ENCODE measurements around the gene PRKCG. TPM values are rescaled to one million over a fixed set of nuclear protein-coding genes. Genes with fewer than 3 reads are reported as not detected.
"Not testable (repeated sequence)": the region's sequence is repeated elsewhere in the genome, so short reads cannot be mapped to it uniquely, and the experiment has no call there.

PRKCG gene
- total RNA-seq: 0.13 TPM in 1 of 2 replicates, not detected in the other

DNA sequence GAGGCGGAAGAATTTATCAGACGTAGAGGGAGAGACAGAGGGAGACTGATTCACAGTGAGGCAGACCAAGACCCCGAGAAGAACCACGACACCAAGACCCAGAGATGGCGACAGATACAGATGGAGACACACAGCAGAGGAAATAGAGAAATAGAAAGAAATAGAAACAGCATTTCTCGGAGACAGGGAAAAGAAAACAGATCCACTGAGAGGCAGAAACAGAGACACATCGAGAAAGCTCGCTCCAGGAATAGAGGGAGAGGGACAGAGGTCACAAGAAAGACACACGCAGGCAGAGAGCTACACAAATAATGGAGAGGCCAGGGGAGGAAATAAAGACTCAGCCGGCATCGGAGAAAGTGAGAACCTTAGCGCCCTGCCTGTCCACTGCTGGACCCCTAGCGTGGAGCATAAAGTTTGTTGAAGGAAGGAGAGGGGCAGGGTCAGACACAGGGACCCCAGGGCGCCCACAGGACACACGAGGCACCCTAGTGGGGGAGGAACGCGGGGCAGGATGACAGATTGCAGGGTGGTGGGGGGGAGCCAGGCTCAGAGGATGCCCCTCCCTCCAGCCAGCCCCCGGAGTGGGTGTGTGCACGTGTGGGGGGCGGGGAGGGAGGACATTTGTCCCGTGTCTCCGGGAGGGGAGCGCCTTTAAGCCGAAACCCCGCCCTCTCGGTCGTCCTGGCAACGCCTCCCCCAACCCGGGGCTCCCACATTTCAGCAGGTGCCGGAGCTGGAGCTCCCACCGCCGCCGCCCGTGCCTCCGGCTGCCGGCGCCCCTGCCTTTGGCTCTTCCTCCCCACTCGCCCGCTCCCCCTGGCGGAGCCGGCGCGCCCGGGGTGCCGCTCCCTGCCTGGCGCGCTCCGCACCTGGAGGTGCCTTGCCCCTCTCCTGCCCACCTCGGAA lies at the start of gene PRKCG:
Gene PRKCG (plus strand): TSS at position 716 of the 909 bp plus-strand sequence. CDS start 298 bp downstream, outside the sequence.
- Histone ChIP-seq H3K27me3 (ENCODE audit: control insufficient read depth, insufficient read depth, low read length) (peaks cover 45% of the 10 kb centered on the region), H3K36me3 (ENCODE audit: control insufficient read depth, insufficient read depth, low read length) (no peaks in the 10 kb centered on the region), H3K4me3 (ENCODE audit: low read depth, low read length) (peak within 1 kb of the TSS; percentile 40)
- no peak for DNase-seq (ENCODE audit: low read depth)
- TF ChIP-seq, protein P1, sequence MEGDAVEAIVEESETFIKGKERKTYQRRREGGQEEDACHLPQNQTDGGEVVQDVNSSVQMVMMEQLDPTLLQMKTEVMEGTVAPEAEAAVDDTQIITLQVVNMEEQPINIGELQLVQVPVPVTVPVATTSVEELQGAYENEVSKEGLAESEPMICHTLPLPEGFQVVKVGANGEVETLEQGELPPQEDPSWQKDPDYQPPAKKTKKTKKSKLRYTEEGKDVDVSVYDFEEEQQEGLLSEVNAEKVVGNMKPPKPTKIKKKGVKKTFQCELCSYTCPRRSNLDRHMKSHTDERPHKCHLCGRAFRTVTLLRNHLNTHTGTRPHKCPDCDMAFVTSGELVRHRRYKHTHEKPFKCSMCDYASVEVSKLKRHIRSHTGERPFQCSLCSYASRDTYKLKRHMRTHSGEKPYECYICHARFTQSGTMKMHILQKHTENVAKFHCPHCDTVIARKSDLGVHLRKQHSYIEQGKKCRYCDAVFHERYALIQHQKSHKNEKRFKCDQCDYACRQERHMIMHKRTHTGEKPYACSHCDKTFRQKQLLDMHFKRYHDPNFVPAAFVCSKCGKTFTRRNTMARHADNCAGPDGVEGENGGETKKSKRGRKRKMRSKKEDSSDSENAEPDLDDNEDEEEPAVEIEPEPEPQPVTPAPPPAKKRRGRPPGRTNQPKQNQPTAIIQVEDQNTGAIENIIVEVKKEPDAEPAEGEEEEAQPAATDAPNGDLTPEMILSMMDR (IDR thresholded peaks at IDR 0.05; ENCODE audit: insufficient read depth, low read length, poor library complexity, severe bottlenecking): peak; percentile 15

DNA sequence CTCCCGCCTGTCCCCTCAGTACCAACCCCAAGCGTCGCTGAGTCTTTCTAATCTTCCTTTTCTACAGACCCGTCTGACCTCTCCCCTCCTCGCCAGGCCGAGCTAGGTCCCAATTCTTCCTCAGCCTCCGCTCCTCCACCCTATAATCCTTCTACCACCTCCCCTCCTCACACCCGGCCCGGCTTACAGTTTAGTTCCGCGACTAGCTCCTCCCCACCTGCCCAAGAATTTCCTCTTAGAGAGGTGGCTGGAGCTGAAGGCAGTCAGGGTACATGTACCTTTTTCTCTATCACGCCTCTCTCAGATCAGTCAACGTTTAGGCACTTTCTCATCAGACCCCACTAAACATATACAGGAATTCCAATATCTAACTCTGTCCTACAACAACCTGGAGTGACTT lies 49.1 kb upstream of the PRKCG start:
- DNase-seq (ENCODE audit: low read depth); H3K36me3 ChIP-seq (ENCODE audit: control insufficient read depth, insufficient read depth, low read length); H3K4me3 ChIP-seq (ENCODE audit: low read depth, low read length); H3K27me3 ChIP-seq (ENCODE audit: control insufficient read depth, insufficient read depth, low read length): not testable (repeated sequence)

DNA sequence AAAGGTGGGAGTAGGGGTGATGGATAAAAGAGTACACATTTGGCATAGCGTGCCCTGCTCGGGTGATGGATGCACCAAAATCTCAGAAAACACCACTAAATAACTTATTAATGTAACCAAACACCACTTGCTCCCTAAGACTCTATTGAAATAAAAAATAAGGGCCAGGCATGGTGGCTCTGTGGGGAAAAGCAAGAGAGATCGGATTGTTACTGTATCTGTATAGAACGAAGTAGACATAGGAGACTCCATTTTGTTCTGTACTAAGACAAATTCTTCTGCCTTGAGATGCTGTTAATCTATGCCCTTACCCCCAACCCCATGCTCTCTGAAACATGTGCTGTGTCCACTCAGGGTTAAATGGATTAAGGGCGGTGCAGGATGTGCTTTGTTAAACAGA lies 43.6 kb upstream of the PRKCG start:
- not testable (repeated sequence) for H3K27me3 ChIP-seq (ENCODE audit: control insufficient read depth, insufficient read depth, low read length); H3K36me3 ChIP-seq (ENCODE audit: control insufficient read depth, insufficient read depth, low read length); H3K4me3 ChIP-seq (ENCODE audit: low read depth, low read length); DNase-seq (ENCODE audit: low read depth)

DNA sequence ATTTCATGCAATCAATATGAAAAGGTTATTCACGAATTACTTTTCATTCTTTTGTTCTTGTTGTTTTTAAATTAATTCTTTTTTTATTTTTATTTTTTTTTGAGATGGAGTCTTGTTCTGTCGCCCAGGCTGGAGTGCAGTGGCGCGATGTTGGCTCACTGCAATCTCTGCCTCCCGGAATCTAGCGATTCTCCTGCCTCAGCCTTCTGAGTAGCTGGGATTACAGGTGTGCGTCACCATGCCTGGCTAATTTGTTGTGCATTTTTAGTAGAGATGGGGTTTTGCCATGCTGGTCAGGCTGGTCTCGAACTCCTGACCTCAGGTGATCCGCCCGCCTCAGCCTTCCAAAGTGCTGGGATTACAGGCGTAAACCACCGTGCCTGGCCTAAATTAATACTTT lies 41.8 kb upstream of the PRKCG start:
- H3K27me3 ChIP-seq (ENCODE audit: control insufficient read depth, insufficient read depth, low read length); DNase-seq (ENCODE audit: low read depth); H3K4me3 ChIP-seq (ENCODE audit: low read depth, low read length); H3K36me3 ChIP-seq (ENCODE audit: control insufficient read depth, insufficient read depth, low read length): not testable (repeated sequence)

DNA sequence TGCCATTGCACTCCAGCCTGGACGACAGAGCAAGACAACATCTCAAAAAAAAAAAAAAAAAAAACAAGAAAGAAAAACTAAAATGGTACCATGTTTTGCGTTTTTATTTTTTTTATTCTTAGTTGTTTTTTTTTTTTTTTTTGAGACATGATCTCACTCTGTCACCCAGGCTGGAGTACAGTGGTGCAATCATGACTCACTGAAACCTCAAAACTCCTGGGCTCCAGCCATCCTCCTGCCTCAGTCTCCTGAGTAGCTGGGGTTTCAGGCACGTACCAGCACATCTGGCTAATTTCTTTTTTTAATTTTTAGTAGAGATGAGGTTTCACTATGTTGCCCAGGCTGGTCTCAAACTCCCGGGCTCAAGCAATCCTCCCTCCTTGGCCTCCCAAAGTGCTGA lies 41.1 kb upstream of the PRKCG start:
- H3K4me3 ChIP-seq (ENCODE audit: low read depth, low read length); H3K27me3 ChIP-seq (ENCODE audit: control insufficient read depth, insufficient read depth, low read length): not testable (repeated sequence)
- peak; percentile 42 for DNase-seq (ENCODE audit: low read depth)

DNA sequence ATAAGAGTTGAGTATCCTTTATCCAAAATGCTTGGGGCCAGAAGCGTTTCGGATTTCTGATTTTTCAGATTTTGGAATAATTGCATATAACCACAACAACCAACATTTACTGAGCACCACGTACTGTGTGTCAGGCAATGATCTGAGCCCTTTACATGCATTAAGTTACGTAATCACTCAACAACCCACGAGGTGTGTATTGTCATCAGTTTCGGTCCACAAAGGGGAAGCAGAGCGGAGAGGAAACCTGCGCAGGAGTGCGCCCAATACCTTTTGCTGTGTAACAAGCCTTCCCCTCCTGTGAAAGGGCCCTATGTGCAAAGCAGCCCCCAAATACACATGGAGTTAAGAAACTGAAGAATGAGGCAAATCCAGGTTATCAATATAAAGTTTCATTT lies 37.1 kb upstream of the PRKCG start:
- TF ChIP-seq, protein P1 (IDR thresholded peaks at IDR 0.05; ENCODE audit: insufficient read depth, low read length, poor library complexity, severe bottlenecking): no peak
- H3K36me3 ChIP-seq (ENCODE audit: control insufficient read depth, insufficient read depth, low read length): no peaks in the 10 kb centered on the region
- H3K4me3 ChIP-seq (ENCODE audit: low read depth, low read length): no peak overlapping the region
- DNase-seq (ENCODE audit: low read depth): no peak
- no peaks in the 10 kb centered on the region for H3K27me3 ChIP-seq (ENCODE audit: control insufficient read depth, insufficient read depth, low read length)

More for the DNA sequence above, 41.1 kb upstream of the PRKCG start:
- not testable (repeated sequence) for H3K36me3 ChIP-seq (ENCODE audit: control insufficient read depth, insufficient read depth, low read length)

DNA sequence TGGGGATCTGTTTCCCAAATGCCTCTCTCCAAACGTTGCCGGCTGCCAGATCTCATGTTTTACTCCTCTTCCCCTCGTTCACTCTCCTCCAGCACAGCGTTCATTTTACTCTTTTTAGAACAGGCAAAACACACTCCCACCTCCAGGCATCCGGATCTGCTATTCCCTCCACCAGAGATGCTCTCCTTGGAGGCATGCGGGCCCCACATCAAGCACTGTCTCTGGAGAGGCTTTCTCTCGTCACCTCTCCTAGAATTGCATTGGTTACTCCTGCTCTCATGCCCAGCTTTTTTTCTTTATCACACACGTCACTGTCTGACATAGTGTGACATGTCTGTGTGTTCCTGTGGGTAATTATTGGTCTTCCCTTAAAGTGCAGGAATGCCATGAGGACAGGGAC lies 34.4 kb upstream of the PRKCG start:
- Histone ChIP-seq H3K36me3 (ENCODE audit: control insufficient read depth, insufficient read depth, low read length) (no peaks in the 10 kb centered on the region), H3K4me3 (ENCODE audit: low read depth, low read length) (no peak overlapping the region), H3K27me3 (ENCODE audit: control insufficient read depth, insufficient read depth, low read length) (no peaks in the 10 kb centered on the region)
- TF ChIP-seq, protein P1 (IDR thresholded peaks at IDR 0.05; ENCODE audit: insufficient read depth, low read length, poor library complexity, severe bottlenecking): no peak
- DNase-seq (ENCODE audit: low read depth): no peak

DNA sequence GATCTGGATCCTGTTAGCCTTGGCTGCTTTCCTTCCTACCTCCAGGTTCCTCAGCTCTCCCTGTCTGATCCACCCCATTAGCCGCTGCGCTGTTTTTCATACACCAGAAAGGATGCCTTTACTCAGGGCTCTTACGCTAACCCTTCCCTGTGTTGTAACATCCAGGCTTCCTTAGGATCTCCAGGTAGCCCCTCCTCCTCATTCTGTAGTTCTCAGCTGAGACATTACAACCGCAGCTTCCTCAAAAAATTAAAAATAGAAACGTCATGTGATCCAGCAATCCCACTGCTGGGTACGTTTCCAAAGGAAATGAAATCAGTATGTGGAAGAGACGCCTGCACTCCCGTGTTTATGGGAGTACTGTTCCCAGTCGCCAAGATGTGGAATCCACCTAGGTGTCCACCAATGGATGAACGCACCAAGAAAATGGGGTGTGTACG lies 32.7 kb upstream of the PRKCG start:
- no peaks in the 10 kb centered on the region for H3K36me3 ChIP-seq (ENCODE audit: control insufficient read depth, insufficient read depth, low read length)
- no peak for DNase-seq (ENCODE audit: low read depth)
- no peak overlapping the region for H3K4me3 ChIP-seq (ENCODE audit: low read depth, low read length)
- no peaks in the 10 kb centered on the region for H3K27me3 ChIP-seq (ENCODE audit: control insufficient read depth, insufficient read depth, low read length)
- TF ChIP-seq, protein P1 (IDR thresholded peaks at IDR 0.05; ENCODE audit: insufficient read depth, low read length, poor library complexity, severe bottlenecking): no peak

All from kidney epithelial cell (primary cell).